ENCODE data around the gene MOAP1. TPM values are rescaled to one million over a fixed set of nuclear protein-coding genes. Genes with fewer than 3 reads are reported as not detected.

The MOAP1 gene
- total and polyA plus RNA-seq, 9 donors: 20.5 to 41.4 (median 29.4) TPM

DNA sequence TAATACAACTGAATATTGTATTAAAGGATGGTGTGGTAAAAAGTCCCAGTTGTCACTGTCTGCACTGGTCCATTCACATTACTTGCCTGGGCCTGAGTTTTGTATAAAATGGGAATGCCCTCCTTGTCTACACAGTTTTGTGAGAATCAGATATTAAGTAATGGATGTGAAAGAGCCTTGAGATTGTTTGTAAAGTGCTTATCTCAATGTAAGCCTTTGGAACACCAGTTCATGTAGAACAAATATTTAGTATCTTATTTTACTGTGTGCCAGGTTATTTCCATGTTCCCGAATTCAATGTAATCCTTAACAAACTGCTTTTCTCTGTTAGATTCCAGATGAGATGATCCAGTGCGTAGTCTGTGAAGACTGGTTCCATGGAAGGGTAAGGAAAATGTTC is 29.9 kb upstream of the MOAP1 start:
- intact Hi-C loops (cut with DNase I): no loop called here
- no peaks in the 10 kb centered on the region for H3K4me1 ChIP-seq (ENCODE audit: insufficient read depth)
- no peak for DNase-seq
- 73 to 91% (median 90%) methylated on average over 2 of the region's 2 CpGs for WGBS, 3 donors
- H3K9me3 ChIP-seq: no peaks in the 10 kb centered on the region
- H3K36me3 ChIP-seq: no peaks in the 10 kb centered on the region
- no peak overlapping the region for H3K4me3 ChIP-seq
- no peaks in the 10 kb centered on the region for H3K27me3 ChIP-seq
- no peak for TF ChIP-seq POLR2A (IDR thresholded peaks at IDR 0.05)
- TF ChIP-seq, protein P1, sequence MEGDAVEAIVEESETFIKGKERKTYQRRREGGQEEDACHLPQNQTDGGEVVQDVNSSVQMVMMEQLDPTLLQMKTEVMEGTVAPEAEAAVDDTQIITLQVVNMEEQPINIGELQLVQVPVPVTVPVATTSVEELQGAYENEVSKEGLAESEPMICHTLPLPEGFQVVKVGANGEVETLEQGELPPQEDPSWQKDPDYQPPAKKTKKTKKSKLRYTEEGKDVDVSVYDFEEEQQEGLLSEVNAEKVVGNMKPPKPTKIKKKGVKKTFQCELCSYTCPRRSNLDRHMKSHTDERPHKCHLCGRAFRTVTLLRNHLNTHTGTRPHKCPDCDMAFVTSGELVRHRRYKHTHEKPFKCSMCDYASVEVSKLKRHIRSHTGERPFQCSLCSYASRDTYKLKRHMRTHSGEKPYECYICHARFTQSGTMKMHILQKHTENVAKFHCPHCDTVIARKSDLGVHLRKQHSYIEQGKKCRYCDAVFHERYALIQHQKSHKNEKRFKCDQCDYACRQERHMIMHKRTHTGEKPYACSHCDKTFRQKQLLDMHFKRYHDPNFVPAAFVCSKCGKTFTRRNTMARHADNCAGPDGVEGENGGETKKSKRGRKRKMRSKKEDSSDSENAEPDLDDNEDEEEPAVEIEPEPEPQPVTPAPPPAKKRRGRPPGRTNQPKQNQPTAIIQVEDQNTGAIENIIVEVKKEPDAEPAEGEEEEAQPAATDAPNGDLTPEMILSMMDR (IDR thresholded peaks at IDR 0.05): no peak
- TF ChIP-seq EP300 (IDR thresholded peaks at IDR 0.05): no peak
- no peak overlapping the region for H3K27ac ChIP-seq

- Histone ChIP-seq H3K4me3 (no peak overlapping the region), H3K4me1 (ENCODE audit: insufficient read depth) (peaks cover 1% of the 10 kb centered on the region), H3K27me3 (no peaks in the 10 kb centered on the region), H3K36me3 (no peaks in the 10 kb centered on the region), H3K9me3 (no peaks in the 10 kb centered on the region), H3K27ac (no peak overlapping the region)
- no peak for DNase-seq
- 66 to 77% (median 68%) methylated on average over 3 of the region's 3 CpGs for whole genome bisulfite sequencing, 3 donors
- intact Hi-C loops (cut with DNase I): no loop called here
- no peak for TF ChIP-seq EP300 (IDR thresholded peaks at IDR 0.05)
- no peak for TF ChIP-seq POLR2A (IDR thresholded peaks at IDR 0.05)
- TF ChIP-seq, protein P1 (IDR thresholded peaks at IDR 0.05): no peak
These were observed 27.7 kb upstream of the MOAP1 start for GRCh38 chr14:93212432-93212831.

DNA sequence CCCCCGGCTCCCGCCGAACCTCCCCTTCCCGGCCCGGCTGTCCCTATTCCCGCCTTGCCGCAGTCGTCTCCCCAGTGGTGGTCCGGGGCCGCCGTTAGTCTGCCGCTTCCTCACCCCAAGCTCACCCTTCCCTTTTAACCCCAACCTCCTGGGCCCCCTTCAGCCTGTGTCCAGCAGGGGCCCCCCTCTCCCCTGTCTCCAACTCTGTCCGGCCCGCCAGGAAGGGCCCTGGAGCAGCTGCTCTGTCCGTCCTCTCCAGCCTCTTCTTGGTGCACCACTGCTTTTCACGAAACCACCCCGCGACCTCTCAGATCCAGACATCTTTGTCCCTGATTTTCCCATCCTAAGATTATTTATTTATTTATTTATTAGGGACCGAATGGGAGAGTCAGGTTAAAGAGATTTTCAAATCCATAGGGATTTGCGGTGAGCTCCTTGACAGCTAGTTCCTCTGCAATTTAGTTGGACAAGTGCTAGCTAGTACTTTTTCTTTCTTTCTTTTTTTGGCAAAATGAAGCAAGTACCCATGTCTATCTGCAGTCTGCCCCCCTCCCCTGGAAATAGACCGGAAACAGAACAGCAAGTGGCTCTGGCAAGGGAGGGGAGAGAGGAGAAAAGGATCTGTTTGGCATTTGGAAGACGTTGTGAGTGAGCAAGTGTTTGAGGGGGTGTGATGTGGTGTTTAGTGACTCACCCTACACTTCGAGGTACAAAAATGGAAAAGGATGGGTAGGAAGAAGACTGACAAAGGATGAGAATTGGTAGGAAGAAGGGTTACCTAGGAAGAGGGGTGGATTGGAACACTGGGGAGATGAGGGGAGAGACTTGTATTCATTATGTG is 23.0 kb upstream of the MOAP1 start:
- Histone ChIP-seq H3K9me3 (no peaks in the 10 kb centered on the region), H3K27ac (peak overlapping the region; percentile 13 to 87), H3K36me3 (no peaks in the 10 kb centered on the region), H3K4me1 (ENCODE audit: insufficient read depth) (peaks cover 6% of the 10 kb centered on the region), H3K4me3 (peak overlapping the region; percentile 71), H3K27me3 (no peaks in the 10 kb centered on the region)
- TF ChIP-seq, protein P1 (IDR thresholded peaks at IDR 0.05): no peak
- TF ChIP-seq EP300 (IDR thresholded peaks at IDR 0.05) (no peak), POLR2A (IDR thresholded peaks at IDR 0.05) (no peak)
- WGBS, 3 donors: 0 to 1% (median 0%) methylated on average over 23 of the region's 23 CpGs
- no peak for DNase-seq
- intact Hi-C loops (cut with DNase I): no loop called here

- Histone ChIP-seq H3K27ac (peak within 1 kb of the TSS; percentile 13 to 87), H3K4me3 (peak within 1 kb of the TSS; percentile 71), H3K4me1 (ENCODE audit: insufficient read depth) (peaks cover 6% of the 10 kb centered on the region), H3K9me3 (no peaks in the 10 kb centered on the region), H3K36me3 (no peaks in the 10 kb centered on the region), H3K27me3 (no peaks in the 10 kb centered on the region)
- intact Hi-C loops (cut with DNase I): no loop called here
- DNase-seq: peak; percentile 91 to 94 (median 93)
- WGBS, 3 donors: 0 to 1% (median 0%) methylated on average over 65 of the region's 65 CpGs
- TF ChIP-seq, protein P1 (IDR thresholded peaks at IDR 0.05): peak; percentile 29 to 53 (median 47)
- peak; percentile 77 for TF ChIP-seq POLR2A (IDR thresholded peaks at IDR 0.05)
- TF ChIP-seq EP300 (IDR thresholded peaks at IDR 0.05): no peak
These were observed 22.2 kb upstream of the MOAP1 start, which contains the start of the genes GON7 and UBR7 for GRCh38 chr14:93206793-93207467. GON7 (minus strand) TSS chr14:93207065; CDS start chr14:93207037, 28 bp downstream. UBR7 (plus strand) TSS chr14:93207256; CDS start chr14:93207292, 36 bp downstream.

All from ovary (tissue), 9 donors.